Measurements from ENCODE around the gene FCRL5.
"Not testable (repeated sequence)": the region's sequence is repeated elsewhere in the genome, so short reads cannot be mapped to it uniquely, and the experiment has no call there.

The FCRL5 gene

DNA sequence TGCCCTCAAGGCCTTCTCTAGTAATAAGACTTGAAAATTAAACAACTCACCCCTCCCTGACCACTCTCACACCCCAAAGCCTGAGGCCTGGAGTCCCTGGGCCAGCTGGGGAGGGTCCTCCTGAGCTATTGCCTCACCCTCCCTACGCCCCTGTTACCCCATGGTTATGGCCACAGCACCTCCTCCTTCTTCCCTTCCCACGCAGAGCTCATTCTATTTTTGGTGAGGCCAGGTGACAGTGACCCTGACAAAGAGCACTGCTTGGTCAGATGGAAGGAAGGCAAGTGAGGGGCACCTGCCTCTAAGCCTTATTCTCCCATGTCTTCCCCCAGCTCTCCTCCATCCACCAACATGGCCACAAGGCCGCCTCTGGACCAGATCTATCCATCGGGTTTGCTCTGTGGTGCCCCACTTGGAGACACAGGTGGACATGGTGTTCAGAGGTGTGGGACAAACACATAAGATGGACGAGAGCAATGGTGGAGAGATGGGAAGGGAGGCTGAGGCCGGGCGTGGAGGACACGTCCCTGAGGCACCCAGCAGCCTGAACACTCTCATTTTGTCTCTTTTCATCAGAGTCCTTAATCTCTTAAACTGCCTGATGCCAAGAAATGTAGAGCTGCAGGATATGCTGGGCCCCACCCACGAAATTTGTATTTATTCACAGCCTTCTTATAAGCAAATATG lies 42.6 kb downstream of the FCRL5 start:
- no peaks in the 10 kb centered on the region for H3K9me3 Mint-ChIP-seq
- peak overlapping the region; percentile 61 for H3K4me3 Mint-ChIP-seq
- H3K4me1 Mint-ChIP-seq = peaks cover 70% of the 10 kb centered on the region

DNA sequence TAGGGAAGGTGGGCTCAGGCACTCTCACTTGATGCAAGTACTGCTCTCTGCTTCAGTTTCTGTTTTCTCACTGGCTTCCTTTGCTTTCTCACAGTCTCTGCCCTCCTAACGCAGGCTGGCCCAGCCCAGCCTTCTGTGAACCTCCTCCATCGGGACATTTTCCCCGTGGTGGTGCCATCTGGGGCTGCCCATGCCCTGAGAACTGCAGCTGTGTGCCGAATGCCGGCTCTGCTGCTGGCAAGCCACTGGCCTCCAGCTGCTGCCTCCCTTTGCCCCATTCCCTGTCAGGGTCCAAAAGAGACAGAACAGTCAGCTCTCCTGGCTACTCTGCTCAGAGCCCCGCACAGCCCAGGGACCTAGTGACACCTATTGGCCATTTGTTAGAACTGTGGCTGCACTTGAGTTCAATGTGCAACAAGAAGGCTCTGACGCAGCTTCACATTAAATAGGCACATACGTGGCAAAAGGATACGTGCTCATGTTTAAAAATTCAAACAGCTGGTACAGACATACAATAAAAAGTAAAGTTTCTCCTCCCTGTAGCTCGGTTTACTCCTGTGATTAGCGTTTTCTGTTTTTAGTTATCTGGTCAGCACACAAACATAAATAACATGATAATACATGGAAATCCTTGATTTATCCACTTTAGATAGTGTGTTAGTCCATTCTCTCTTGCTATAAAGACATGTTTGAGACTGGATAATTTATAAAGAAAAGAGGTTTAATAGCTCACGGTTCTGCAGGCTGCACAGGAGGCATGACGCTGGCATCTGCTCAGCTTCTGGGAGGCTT lies 46.6 kb downstream of the FCRL5 start:
- peak overlapping the region; percentile 67 for H3K27ac Mint-ChIP-seq
- peak overlapping the region; percentile 77 for H3K4me3 Mint-ChIP-seq
- H3K27me3 Mint-ChIP-seq = no peaks in the 10 kb centered on the region
- no peaks in the 10 kb centered on the region for H3K36me3 Mint-ChIP-seq
- peaks cover 34% of the 10 kb centered on the region for H3K4me1 Mint-ChIP-seq
- H3K9me3 Mint-ChIP-seq = no peaks in the 10 kb centered on the region
- peak; percentile 96 for ATAC-seq

More for the DNA sequence above, 42.6 kb downstream of the FCRL5 start:
- Mint-ChIP-seq H3K27me3 (no peaks in the 10 kb centered on the region), H3K27ac (peak overlapping the region; percentile 50), H3K36me3 (no peaks in the 10 kb centered on the region)
- no peak for ATAC-seq

DNA sequence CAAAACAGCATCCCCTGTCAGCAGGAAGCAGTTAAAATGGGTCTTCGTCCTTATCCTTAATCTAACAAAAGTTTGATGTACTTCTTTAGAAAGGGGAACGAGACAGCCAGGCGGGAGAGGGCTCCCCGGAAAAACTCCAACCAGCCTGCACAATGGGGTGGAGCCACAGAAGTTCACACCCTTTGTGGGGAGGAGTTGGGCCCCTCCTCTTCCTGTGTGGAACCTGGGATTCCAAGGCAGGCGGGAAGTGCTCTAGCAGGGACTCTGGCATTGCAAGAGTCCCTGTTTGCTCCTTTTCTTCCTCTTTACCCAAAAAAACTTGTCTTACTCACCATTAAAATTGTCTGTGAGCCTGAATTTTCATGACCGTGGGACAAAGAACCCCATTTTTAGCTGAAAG lies 47.7 kb downstream of the FCRL5 start:
- Mint-ChIP-seq H3K27me3 (no peaks in the 10 kb centered on the region), H3K4me3 (no peak overlapping the region), H3K27ac (no peak overlapping the region), H3K9me3 (no peaks in the 10 kb centered on the region), H3K36me3 (no peaks in the 10 kb centered on the region), H3K4me1 (peaks cover 28% of the 10 kb centered on the region)
- no peak for ATAC-seq

DNA sequence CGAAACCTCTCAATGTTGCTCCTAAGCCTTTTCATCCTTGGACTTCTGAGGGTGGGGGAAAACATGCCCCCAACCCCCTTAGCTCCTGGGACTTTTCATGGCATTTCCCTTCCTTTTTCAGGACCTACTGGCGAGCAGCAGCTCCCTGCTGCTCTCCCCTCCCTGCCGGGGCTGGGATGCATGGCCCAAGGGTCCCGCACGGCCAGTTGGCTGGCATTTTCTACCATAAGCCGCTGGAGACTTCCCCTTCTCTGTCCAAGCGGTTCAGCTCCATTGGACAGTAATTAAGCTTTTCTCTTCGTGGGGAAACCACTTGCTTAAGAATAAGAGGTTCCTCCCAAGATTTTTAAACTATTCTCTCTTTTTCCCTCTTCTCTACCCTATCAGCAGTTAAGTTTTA lies 52.8 kb downstream of the FCRL5 start:
- H3K4me3 Mint-ChIP-seq = no peak overlapping the region
- no peak overlapping the region for H3K27ac Mint-ChIP-seq
- H3K36me3 Mint-ChIP-seq = no peaks in the 10 kb centered on the region

DNA sequence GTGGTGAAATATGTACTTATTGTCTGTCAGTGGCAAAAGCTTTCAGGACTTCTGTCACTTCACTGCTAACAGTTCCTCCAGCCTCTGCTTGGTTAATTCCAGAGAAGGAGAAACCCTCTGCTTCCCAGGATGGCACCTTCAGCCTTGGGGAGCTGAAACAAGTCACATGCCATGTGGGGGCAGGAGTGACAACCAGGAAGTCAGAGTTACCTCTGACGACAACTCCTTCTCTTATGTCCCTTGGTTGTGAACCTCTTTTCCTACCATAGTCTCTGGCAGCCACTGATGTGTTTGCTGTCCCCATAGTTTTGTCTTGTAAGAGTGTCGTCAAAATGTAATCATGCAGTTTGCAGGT lies 53.6 kb downstream of the FCRL5 start:
- H3K4me1 Mint-ChIP-seq = peaks cover 34% of the 10 kb centered on the region
- no peaks in the 10 kb centered on the region for H3K27me3 Mint-ChIP-seq
- H3K36me3 Mint-ChIP-seq = no peaks in the 10 kb centered on the region
- H3K9me3 Mint-ChIP-seq = no peaks in the 10 kb centered on the region
- no peak overlapping the region for H3K27ac Mint-ChIP-seq
- ATAC-seq = no peak
- H3K4me3 Mint-ChIP-seq = no peak overlapping the region

More for the DNA sequence above, 52.8 kb downstream of the FCRL5 start:
- no peaks in the 10 kb centered on the region for H3K9me3 Mint-ChIP-seq
- no peak for ATAC-seq
- H3K27me3 Mint-ChIP-seq = no peaks in the 10 kb centered on the region
- H3K4me1 Mint-ChIP-seq = peaks cover 34% of the 10 kb centered on the region

DNA sequence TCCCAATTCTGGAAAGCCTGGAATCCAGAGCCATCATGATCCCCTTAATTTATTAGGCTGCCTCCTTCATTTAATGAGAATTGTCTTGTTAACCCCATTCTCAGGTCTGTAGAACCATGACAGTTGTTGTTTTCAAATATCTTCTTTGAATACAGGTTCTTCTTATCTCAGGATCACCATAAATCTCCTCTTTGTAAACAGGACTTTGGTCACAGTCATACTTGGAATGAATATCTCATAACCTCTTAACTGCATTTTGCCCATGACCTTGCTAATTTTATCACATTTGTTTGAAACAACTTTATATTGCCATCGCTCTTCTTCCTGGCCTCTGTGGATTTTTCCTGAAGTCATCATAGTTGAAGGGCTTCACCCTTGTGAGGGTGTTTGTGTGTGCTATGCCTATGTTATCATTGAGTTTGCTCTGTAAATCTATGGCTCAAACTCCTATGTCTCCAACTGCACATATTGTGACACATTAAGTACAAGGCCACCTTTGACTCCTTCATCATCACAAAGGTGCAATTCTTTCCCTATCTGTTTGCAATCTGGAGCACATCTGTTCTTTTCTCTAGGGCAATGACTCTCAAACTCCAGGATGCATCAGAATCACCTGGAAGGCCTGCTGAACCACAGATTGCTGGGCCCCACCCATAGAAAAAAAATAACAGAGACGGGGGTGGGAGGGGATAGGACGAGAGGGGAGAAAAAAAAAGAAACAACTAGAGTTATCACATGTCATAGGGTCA lies 54.2 kb downstream of the FCRL5 start:
- no peaks in the 10 kb centered on the region for H3K27me3 Mint-ChIP-seq

DNA sequence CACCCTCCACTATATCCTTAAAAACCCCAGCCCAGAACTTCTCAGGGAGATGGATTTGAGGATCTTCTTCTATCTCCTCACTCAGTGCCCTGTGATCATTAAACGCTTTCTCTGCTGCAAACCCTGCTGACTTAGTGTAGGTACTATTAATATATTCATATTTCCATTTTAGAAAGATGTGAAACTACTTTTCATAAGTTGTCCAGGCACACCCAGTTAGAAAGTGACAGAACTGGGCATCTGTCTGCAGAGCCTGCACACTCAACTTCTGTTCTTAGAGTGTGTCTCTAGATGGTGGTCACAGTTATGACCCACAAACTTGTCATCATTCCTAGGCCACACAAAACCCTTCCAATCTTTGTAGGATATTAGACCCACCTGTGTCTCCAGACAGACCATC lies 55.0 kb downstream of the FCRL5 start:
- H3K4me3 Mint-ChIP-seq = no peak overlapping the region
- H3K27me3 Mint-ChIP-seq = no peaks in the 10 kb centered on the region
- ATAC-seq = no peak
- no peaks in the 10 kb centered on the region for H3K9me3 Mint-ChIP-seq
- H3K4me1 Mint-ChIP-seq = peaks cover 34% of the 10 kb centered on the region
- no peaks in the 10 kb centered on the region for H3K36me3 Mint-ChIP-seq
- H3K27ac Mint-ChIP-seq = peak overlapping the region; percentile 1

More for the DNA sequence above, 54.2 kb downstream of the FCRL5 start:
- H3K36me3 Mint-ChIP-seq = no peaks in the 10 kb centered on the region
- H3K27ac Mint-ChIP-seq = peak overlapping the region; percentile 1
- H3K4me3 Mint-ChIP-seq = no peak overlapping the region
- ATAC-seq = no peak
- H3K4me1 Mint-ChIP-seq = peaks cover 34% of the 10 kb centered on the region
- H3K9me3 Mint-ChIP-seq = no peaks in the 10 kb centered on the region

DNA sequence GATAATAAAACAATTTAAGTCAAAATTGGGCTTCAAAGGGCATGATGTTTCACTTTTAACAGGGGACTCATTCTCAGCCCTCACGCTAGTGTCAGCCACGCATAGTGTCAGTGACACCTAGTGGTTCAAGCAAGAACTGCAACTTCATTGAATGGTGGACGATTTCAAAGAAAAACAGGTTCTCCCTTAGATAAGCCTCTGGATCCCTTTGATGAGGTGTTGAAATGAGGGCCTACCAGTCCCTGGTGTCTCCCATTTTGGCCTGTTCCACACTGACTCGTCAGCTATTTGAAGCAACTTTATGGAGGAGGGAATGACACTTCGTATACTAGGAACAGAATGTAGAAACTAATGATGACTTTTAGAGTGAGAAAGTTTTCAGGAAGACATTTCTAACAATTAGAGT lies 56.2 kb downstream of the FCRL5 start:
- Mint-ChIP-seq H3K27ac (no peak overlapping the region), H3K4me3 (no peak overlapping the region)

DNA sequence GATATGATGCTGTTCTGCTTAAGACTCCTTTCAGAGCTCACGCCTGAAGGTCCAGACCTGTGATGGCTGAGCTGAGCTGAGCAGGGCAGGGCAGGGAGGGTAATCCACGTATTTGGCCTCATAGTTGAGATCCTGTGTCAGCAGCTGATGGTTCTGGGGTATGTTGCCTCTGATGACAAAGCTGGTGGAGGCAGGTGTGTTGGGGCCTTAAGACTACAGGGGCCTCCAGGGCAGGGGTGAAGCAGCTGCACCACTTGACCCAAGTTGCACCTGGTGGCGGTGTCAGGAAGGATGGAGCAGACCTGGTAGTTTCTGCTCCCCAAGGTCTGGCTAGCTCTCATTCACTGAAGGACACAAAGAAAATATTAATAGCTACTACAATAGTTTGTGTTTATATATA lies 57.0 kb downstream of the FCRL5 start:
- Mint-ChIP-seq H3K4me3 (no peak overlapping the region), H3K27ac (no peak overlapping the region), H3K9me3 (no peaks in the 10 kb centered on the region), H3K4me1 (peaks cover 39% of the 10 kb centered on the region), H3K27me3 (no peaks in the 10 kb centered on the region), H3K36me3 (no peaks in the 10 kb centered on the region)
- no peak for ATAC-seq

More for the DNA sequence above, 56.2 kb downstream of the FCRL5 start:
- Mint-ChIP-seq H3K9me3 (no peaks in the 10 kb centered on the region), H3K27me3 (no peaks in the 10 kb centered on the region), H3K36me3 (no peaks in the 10 kb centered on the region), H3K4me1 (peaks cover 34% of the 10 kb centered on the region)
- ATAC-seq = peak; percentile 58

DNA sequence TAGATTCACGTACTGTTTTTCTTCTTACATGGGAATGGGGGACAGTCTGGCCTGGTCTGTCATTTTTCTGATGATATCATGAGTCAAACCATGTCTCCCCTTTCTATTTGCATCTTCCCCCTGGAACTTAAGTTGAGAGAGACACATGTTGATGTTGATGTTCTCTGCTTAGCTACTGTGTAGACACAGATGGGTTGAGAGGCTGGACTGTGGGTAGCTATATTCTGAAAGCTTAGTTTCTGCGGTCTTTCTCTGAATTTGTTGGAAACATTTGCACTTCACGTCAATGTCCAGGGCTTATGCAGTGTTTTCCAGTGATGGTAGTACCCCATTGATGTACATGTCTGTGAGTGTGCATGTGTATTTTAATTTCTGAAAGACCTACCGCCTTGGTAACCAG lies 58.2 kb downstream of the FCRL5 start:
- Mint-ChIP-seq H3K9me3 (no peaks in the 10 kb centered on the region), H3K4me1 (peaks cover 42% of the 10 kb centered on the region), H3K4me3 (no peak overlapping the region), H3K27me3 (no peaks in the 10 kb centered on the region), H3K36me3 (no peaks in the 10 kb centered on the region), H3K27ac (no peak overlapping the region)
- ATAC-seq = no peak

DNA sequence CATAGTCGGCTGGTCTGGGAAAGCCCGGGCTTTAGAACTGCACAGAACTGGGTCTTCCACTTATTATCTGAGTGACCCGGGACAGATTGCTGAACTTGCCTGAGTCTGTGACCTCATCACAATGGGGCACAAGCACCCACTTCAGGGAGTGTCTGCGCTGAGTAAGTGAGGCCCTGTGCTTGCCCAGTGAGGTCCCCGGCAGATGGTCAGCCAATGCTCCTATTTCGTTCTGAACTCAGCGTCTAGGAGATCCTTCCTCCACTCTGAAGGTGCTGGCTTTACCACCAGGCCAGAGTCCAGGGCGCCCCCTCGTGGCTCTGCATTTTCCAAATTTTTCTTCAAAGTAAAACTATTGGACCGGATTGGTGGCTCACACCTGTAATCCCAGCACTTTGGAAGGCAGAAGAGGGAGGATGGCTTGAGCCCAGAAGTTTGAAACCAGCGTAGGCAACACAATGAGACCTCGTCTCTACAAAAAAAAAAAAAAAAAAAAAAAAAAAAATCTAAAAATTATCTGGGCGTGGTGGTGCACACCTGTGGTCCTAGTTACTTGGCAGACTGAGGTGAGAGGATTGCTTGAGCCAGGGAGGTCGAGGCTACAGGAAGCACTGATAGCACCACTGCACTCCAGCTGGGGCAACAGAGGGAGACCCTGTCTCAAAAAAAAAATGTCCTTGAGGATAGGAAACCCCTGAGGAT lies 61.7 kb downstream of the FCRL5 start:
- Mint-ChIP-seq H3K27ac (no peak overlapping the region), H3K36me3 (no peaks in the 10 kb centered on the region), H3K9me3 (no peaks in the 10 kb centered on the region), H3K27me3 (no peaks in the 10 kb centered on the region), H3K4me3 (no peak overlapping the region), H3K4me1 (peaks cover 16% of the 10 kb centered on the region)
- ATAC-seq = peak; percentile 47

DNA sequence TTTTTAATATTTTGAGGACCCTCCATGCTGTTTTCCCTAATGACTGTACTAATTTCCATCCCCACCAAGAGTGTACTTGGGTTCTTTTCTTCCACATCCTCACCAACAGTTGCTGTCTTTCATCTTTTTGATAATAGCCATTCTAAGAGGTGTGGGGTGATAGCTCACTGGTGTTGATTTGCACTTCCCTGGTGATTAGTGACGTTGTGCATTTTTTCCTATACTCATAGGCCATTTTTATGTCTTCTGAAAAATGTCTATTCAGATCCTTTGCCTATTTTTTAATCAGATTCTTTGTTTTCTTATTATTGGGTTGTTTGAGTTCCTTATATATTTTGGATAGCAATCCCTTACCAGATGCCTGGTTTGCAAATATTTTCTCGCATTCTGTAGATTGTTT lies 64.2 kb downstream of the FCRL5 start:
- Mint-ChIP-seq H3K4me1 (peaks cover 16% of the 10 kb centered on the region), H3K36me3 (no peaks in the 10 kb centered on the region)

DNA sequence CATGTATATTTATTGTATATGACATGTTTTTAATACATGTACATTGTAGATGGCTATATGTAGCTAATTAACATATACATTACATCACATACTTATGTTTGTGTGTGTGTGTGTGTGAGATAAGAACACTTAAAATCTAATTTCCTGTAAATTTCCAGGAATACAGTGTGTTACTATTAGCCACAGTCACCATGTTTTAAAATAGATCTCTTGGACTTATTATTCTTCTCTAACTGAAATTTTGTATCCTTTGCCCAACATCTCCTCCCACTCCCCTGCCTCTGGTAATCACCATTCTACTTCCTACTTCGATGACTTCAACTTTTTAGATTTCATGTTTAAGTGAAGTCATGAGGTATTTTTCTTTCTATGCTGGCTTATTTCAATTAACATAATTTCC lies 64.8 kb downstream of the FCRL5 start:
- H3K36me3 Mint-ChIP-seq = no peaks in the 10 kb centered on the region
- no peaks in the 10 kb centered on the region for H3K27me3 Mint-ChIP-seq
- no peak overlapping the region for H3K4me3 Mint-ChIP-seq
- H3K27ac Mint-ChIP-seq = no peak overlapping the region
- no peak for ATAC-seq
- H3K9me3 Mint-ChIP-seq = no peaks in the 10 kb centered on the region
- H3K4me1 Mint-ChIP-seq = peaks cover 16% of the 10 kb centered on the region

More for the DNA sequence above, 64.2 kb downstream of the FCRL5 start:
- H3K9me3 Mint-ChIP-seq = no peaks in the 10 kb centered on the region
- H3K27me3 Mint-ChIP-seq = no peaks in the 10 kb centered on the region
- H3K27ac Mint-ChIP-seq = no peak overlapping the region
- no peak overlapping the region for H3K4me3 Mint-ChIP-seq
- ATAC-seq = no peak

DNA sequence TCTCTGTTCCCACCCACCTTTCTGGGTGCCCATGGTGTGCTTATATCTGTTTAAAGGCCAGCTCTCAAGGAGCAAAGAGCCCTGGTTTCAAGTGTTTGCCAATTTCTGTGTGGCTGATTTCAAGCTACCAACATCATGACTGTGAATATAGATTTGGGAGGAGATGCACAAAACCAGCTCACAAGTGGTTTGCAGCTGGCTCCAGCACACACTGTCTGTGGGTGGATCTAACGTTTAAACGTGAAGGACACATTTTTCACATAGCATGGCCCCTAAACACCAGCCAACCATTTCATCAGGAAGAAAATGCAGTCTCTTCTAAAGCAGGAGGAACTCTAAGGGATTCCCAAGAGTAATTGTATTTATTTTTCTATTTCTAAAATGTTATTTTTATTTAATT lies 65.2 kb downstream of the FCRL5 start:
- no peaks in the 10 kb centered on the region for H3K27me3 Mint-ChIP-seq
- no peak overlapping the region for H3K4me3 Mint-ChIP-seq
- no peaks in the 10 kb centered on the region for H3K9me3 Mint-ChIP-seq
- no peak for ATAC-seq
- no peaks in the 10 kb centered on the region for H3K36me3 Mint-ChIP-seq
- peaks cover 16% of the 10 kb centered on the region for H3K4me1 Mint-ChIP-seq
- H3K27ac Mint-ChIP-seq = no peak overlapping the region

DNA sequence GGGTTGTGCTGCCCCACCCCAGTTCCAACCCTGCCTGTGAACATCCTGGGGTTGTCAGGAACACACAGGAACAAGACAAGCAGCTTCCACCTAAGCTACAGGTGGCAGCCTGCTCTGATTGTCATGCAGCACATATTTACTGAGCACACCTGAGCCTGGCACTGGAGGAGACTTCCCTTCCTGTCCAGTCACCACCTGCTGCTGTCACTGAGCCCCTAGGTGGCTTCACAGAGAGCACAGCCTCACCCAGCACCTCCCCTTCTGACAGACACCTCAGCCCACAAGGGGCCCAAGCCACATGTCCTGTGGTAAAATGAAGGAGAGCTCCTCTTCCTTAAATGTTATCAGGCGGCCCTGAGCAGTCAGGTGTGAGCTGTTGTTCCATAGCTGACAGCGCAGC lies 65.9 kb downstream of the FCRL5 start:
- H3K4me1 Mint-ChIP-seq = peaks cover 16% of the 10 kb centered on the region
- ATAC-seq, H3K36me3 Mint-ChIP-seq, H3K27ac Mint-ChIP-seq, H3K27me3 Mint-ChIP-seq, H3K9me3 Mint-ChIP-seq, H3K4me3 Mint-ChIP-seq: not testable (repeated sequence)

All from stimulated activated memory B cell treated with anti-CD40 and anti-IgM and Interleukin-4, amounts not matched to agents 10 μg/mL and 1 μg/mL and 100 μg/mL, for 72 hours (primary cell).